Thoracic aorta (tissue), 2 donors: ENCODE data around the gene TMEM231. TPM values are rescaled to one million over a fixed set of nuclear protein-coding genes. Genes with fewer than 3 reads are reported as not detected.

Experiments
- ATAC-seq: fragments of 150-250 bp; one replicate; pipeline ENCODE4 v1.8.0; 2017; ENCODE audit warnings: low read depth; ENCODE audit not compliant: insufficient number of reproducible peaks, low FRiP score
- DNase-seq: peaks from one replicate; pipeline ENCODE4 v3.0.0-alpha.2; 2020; ENCODE audit warnings: low spot score
- H3K27ac ChIP-seq, 2 donors: fragments of 200-600 bp; sonication (generic); 1 replicate in 1 of 2; 2 replicates in 1 of 2; pipeline ENCODE4 v1.5.1; 2016; ENCODE audit warnings: mild to moderate bottlenecking in 2 of 2, moderate library complexity in 2 of 2
- H3K27me3 ChIP-seq: fragments of 200-600 bp; sonication (generic); replicated peaks from 2 replicates; pipeline ENCODE4 v1.6.0; 2016; ENCODE audit warnings: mild to moderate bottlenecking; ENCODE audit not compliant: insufficient read depth
- H3K36me3 ChIP-seq: fragments of 200-600 bp; sonication (generic); one replicate; pipeline ENCODE4 v1.5.1; 2016
- H3K4me1 ChIP-seq, 2 donors: fragments of 200-600 bp; sonication (generic); 1 replicate in 1 of 2; 2 replicates in 1 of 2; pipeline versions ENCODE4 v1.5.1 to v1.6.0; 2016; ENCODE audit warnings: low read depth in 2 of 2, mild to moderate bottlenecking in 1 of 2; ENCODE audit not compliant: control insufficient read depth in 1 of 2
- H3K4me3 ChIP-seq: fragments of 200-600 bp; sonication (generic); 2 replicates; pipeline ENCODE4 v1.5.1; 2016; ENCODE audit warnings: mild to moderate bottlenecking
- H3K9me3 ChIP-seq: fragments of 200-600 bp; sonication (generic); 2 replicates; pipeline ENCODE4 v1.5.1; 2016
- CTCF ChIP-seq: fragments of 200-600 bp; sonication (generic); IDR thresholded peaks from one replicate; pipeline ENCODE4 v1.5.1; 2019; ENCODE audit warnings: antibody characterized with exemption
- total RNA-seq, 2 donors: library from RNA; depleted of rRNA; stranded (reverse); fragments of >200 nt; gene quantifications; one replicate each; pipeline versions ENCODE4 v1.1.0 to v1.2.3, GENCODE V29; 2016

Gene TMEM231, protein sequence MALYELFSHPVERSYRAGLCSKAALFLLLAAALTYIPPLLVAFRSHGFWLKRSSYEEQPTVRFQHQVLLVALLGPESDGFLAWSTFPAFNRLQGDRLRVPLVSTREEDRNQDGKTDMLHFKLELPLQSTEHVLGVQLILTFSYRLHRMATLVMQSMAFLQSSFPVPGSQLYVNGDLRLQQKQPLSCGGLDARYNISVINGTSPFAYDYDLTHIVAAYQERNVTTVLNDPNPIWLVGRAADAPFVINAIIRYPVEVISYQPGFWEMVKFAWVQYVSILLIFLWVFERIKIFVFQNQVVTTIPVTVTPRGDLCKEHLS
- 10 to 100 TPM; 10.4 to 11.8 TPM for total RNA-seq

DNA sequence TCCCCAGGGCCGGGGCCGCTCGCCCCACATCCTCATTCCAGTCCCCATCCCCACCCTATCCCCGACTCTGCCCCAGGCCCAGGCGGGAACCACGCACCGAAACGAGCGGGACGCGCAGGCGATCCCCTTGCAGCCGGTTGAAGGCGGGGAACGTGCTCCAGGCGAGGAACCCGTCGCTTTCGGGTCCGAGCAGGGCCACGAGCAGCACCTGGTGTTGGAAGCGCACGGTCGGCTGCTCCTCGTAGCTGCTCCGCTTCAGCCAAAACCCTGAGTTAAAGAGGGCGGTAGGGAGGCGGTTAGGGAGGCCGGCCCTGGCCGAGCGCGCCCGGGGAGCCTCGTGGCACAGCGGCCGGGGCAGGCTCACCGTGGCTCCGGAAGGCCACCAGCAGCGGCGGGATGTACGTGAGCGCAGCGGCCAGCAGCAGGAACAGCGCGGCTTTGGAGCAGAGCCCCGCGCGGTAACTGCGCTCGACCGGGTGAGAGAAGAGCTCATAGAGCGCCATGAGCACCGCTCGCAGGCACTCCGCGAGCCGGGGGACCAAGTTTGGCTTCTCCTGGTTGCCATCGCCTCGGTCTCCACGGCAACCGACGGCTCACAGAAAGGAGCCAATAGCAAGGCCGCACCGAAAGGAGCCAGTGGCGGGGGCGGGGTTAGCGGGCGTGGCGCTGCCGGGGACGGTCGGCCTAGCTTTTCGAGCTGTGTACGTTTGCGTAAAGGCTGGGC, at the start of gene TMEM231:
Gene TMEM231 (minus strand): TSS at position 546 of the 724 bp plus-strand sequence. CDS start 43 bp downstream, at position 503.
- H3K9me3 ChIP-seq, result no peaks in the 10 kb centered on the region
- H3K27me3 ChIP-seq, result no peaks in the 10 kb centered on the region
- DNase-seq (peak; percentile 95), ATAC-seq (peak; percentile 80)
- TF ChIP-seq CTCF, result no peak
- peak within 1 kb of the TSS; percentile 76 to 77 for H3K27ac ChIP-seq
- H3K4me3 ChIP-seq, result peak within 1 kb of the TSS; percentile 83
- no peaks in the 10 kb centered on the region for H3K36me3 ChIP-seq
- peaks cover 3 to 28% of the 10 kb centered on the region in 2 donors for H3K4me1 ChIP-seq

DNA sequence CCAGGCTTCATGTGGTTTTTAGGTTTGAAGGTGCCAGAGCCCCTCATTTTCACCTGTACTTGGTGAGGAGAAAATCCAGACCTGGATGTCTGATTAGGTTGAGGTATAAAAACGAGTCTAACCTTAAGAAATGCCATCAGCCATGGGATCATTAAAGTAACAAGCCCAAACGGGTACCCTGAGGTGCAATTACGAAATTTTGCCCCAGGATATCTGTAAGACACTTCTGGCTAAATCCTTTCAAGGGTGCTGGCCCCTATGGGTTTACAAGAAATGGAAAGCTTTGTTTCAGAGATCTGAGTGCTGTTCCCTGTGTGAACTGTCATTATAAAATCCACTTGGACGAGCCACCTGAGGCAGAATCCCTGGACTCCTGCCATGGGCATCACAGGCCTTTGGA, 47.2 kb upstream of the TMEM231 start:
- Histone ChIP-seq H3K9me3 (no peaks in the 10 kb centered on the region), H3K36me3 (peaks cover 28% of the 10 kb centered on the region), H3K4me1 (peaks cover 0 to 13% of the 10 kb centered on the region in 2 donors), H3K27ac (no peak overlapping the region), H3K27me3 (no peaks in the 10 kb centered on the region), H3K4me3 (no peak overlapping the region)
- no peak for TF ChIP-seq CTCF
- DNase-seq (no peak), ATAC-seq (no peak)

DNA sequence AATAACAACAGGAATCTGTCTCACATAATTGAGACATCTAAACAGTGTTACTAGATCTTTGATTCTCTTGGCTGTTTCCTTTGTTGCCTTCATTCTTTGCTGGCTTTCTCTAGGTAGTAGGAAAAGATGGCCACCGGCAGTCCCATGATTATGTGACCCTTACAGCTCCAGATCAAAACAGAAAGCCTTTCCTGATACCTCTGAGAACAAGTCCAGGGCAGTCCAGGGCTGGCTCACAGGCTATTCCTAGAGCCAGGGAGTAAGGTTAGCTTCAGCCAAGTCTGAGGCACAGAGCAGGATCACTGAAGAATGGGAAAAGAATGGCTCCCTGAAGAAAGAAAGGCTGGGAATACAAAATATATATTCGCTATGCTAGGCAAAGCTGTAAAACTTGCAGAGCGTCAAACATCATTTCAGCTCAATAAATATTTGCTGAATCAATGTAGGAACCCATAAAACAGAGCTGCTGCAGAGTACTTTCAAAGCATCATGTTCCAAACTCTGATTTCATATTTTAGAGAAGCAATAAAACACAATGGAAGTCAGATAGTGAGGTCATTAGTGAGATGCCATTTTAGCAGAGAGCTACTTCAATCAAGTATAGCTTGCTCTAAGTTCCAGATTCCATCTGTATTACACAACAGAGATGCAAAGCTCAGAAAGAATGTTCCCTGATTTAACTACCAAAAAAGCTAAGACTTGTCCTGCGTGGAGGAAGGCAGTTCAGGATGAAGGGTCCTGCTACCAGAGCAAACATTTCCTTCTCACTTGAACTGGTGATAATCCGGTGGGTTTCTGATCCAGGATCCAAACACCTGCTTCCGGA, 43.6 kb upstream of the TMEM231 start:
- Histone ChIP-seq H3K4me3 (no peak overlapping the region), H3K27me3 (no peaks in the 10 kb centered on the region), H3K9me3 (no peaks in the 10 kb centered on the region), H3K27ac (peak overlapping the region; percentile 55 to 58), H3K36me3 (peaks cover 34% of the 10 kb centered on the region), H3K4me1 (peaks cover 0 to 22% of the 10 kb centered on the region in 2 donors)
- no peak for TF ChIP-seq CTCF
- DNase-seq (no peak), ATAC-seq (no peak)

DNA sequence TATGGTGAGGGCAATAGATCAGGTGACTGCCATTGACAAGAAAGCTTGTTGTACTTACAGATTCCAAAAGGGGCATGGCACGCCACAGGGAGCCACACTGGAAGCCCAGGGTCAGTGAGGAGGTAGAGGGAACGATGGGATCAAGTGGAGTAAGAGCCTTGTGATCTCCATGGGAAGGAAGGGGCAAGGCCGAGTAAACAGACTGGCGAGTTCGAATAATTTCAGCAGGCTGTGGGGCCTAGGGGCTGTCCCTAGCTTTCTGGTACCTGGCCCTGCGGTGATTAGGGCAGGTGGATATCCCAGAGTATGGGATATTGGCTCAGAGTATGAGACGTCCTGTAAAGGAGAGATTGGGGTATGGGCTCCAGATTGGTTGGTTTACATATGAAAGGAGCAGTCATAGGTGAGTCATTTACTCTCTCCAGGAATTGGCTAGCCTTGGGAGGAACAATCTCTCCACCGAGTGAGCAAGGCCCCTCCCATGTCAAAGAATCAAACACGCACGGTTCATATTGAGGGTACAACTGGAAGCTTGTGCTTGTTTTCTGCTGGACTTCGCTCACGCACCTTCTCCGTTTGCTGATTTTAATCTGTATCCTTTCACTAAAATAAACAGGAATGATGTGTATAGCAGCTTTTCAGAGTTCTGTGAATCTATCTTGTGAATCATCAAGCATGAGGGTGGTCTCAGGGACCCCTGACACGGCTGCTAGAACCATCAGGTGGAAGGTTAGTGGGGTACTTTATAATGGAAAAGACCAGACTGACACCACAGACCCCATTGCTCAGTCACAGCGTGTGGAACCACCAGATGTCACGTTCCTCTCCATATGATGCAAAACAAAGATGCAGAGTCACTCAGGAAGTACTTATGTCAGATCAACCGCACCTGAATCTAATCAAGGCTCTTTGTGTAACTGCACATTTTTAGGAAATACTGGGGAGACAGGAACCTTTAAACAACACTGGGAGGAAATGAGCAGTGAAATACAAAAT, 38.1 kb upstream of the TMEM231 start:
- peaks cover 9 to 51% of the 10 kb centered on the region in 2 donors for H3K4me1 ChIP-seq
- peak overlapping the region in 1 of 2 donors; percentile 32 for H3K27ac ChIP-seq
- TF ChIP-seq CTCF, result no peak
- no peak for DNase-seq
- no peak overlapping the region for H3K4me3 ChIP-seq
- H3K9me3 ChIP-seq, result no peaks in the 10 kb centered on the region
- H3K27me3 ChIP-seq, result no peaks in the 10 kb centered on the region
- no peak for ATAC-seq
- H3K36me3 ChIP-seq, result peaks cover 12% of the 10 kb centered on the region
